HT-29 (cell line): Measurements from ENCODE around the gene WDR6. TPM values are rescaled to one million over a fixed set of nuclear protein-coding genes. Genes with fewer than 3 reads are reported as not detected.
A peak's percentile ranks its signal among the peaks of the same experiment; 100 is the strongest.

Source experiments
- DNase-seq: peaks from one replicate; pipeline ENCODE4 v3.0.0-alpha.2; 2015; ENCODE audit warnings: low spot score
- small RNA-seq: library from RNA; depleted of rRNA; stranded (forward); fragments of <200 nt; gene quantifications from one replicate; pipeline ENCODE3, GENCODE V24; 2014
- total RNA-seq: library from RNA; depleted of rRNA; stranded (reverse); fragments of >200 nt; shearing (Covaris generic); gene quantifications from 2 replicates; pipeline ENCODE4 v1.2.3, GENCODE V29; 2014; rRNA removed

The WDR6 gene
- total RNA-seq, 1 experiment from 2014 or later = 87.1 TPM

- DNase-seq = no peak
Measured at GRCh38 chr3:49027634-49028033, 20.4 kb downstream of the WDR6 start.

- DNase-seq = no peak
Measured at GRCh38 chr3:49028298-49028672, 21.1 kb downstream of the WDR6 start.

GRCh38 chr3:49028673-49029562, 21.7 kb downstream of the WDR6 start, which contains the start of gene IMPDH2:
Gene IMPDH2 (minus strand): TSS chr3:49029398. CDS start chr3:49029350, 48 bp downstream.
- DNase-seq = peak; percentile 88

GRCh38 chr3:49029563-49029884, 22.3 kb downstream of the WDR6 start:
- DNase-seq = no peak

DNA sequence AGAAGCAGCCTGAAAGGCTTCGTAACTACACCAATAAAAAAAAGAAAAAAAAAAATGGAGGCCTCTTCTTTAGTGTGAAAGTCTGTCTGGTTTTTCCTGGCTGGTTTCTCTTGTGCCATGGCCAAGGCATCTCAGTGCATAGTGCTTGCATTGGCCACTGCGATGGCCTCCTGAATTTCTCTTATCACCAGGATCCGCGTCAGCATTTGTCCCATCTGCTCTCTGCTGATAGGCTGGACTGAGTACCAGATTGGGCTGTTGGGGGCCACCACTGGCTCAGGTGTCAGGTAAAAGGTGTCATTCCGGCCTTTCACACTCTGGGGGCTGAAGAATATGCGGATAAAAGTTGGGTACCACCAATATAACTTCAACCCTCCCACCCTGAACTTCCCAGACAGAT, 23.1 kb downstream of the WDR6 start:
- DNase-seq = no peak

DNA sequence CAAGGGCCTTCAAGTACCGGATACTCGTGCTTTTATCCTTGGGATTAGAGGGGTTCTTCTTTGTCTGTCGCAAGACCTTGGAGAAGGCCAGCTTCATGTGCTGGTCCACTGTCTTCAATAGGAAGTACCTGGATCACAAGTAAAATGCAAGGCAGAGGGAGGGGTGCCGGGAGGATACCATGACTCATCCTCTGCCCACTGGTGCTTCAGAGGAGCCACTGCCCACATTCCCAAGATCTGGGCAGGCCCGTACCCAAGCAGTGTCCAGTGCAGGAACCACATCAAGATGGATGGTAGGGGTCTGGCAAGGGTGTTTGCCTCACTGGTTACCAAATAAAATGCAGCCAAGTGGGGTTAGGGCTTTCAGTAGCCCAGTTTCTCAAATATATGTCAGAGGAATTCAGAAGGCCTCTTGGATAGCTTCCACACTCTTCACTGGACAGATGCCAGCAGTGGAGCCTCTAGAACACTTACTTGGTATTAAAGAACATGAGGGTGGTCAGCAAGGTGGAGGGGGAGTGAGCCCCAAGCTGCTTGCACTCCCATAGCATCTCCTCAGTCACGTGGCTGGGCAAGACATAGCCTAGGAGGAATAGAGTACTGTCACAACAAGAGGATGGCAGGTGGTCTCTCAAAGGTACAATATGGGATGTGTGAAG, 25.6 kb downstream of the WDR6 start:
- no peak for DNase-seq

DNA sequence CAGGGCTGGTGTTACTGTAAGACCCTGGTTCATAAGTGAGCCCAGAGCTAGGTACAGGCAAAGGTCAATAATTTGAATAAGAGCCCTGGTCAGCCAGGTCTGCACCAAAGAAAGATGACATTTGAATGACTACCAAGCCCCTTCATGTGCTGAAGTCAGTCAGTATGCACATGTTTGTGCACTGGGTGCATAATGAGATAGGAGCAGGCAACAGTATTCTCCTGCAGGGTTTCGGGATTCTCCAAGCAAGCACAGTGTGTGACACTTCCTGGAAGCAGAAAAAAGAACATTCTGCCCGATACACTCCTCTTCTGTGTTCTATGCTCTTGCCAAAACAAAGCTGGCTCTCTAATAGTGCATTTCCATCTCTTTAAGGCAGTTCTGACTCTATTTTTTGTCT, 27.5 kb downstream of the WDR6 start:
- no peak for DNase-seq

DNA sequence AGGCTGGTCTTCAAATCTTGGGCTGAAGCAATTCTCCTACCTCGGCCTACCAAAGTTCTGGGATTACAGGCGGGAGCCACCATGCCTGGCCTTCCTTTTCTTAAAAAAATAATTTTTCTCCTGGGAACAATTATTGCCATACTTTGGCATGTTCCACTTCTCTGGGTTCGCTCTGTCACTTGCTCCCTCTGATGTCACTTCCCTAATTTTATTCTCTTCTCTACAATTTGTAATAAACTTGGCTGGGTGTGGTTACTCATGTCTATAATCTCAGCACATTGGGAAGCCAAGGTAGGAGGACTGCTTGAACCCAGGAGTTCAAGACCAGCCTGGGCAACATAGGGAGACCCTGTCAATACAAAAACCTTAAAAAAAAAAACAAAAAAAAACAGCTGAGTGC, 28.1 kb downstream of the WDR6 start:
- no peak for DNase-seq

GRCh38 chr3:49053543-49053942, 46.4 kb downstream of the WDR6 start:
- DNase-seq = no peak

- no peak for DNase-seq
Measured at GRCh38 chr3:49054344-49054862, 47.2 kb downstream of the WDR6 start.

DNA sequence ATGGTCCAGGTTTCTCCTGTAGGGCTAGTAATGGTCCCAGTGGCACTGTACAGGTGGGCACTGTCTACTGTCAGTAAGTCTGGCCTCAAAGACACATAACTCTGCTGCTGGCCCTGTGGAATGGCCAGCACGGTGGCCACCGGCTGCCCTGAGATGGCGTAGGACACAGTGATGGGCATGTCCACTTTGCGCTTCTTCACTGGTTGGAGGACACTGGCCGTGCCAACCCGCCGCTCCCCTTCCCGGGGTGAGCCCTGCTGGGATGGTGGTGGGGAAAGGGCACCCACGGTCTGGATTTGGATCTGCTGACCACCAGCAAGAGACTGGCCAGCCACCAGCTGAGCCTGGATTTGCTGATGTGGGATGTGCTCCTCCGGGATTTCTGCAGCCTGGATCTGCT, 50.1 kb downstream of the WDR6 start:
- DNase-seq = no peak

DNA sequence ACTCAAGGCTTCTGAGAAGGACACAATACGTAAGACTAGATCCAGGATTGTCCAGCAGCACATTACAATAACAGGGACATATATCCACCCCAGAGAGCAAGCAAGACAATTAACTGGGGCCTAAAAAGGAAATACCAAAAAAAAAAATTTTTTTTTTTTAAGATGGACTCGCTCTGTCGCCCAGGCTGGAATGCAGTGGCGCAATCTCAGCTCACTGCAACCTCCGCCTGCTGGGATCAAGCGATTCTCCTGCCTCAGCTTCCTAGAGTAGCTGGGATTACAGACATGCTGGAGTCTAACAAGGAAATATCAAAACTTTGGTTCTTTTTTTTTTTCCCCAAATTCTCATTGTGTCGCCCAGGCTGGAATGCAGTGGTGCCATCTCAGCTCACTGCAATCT, 50.8 kb downstream of the WDR6 start:
- no peak for DNase-seq

Small RNA genes within 50 kb of the gene (small RNA-seq; reads per million reads assigned to genes)
- gene MIR191 (537 reads per million, percentile 99 among the genes with 10 or more reads in this experiment), gene MIR425 (7.5 reads per million, percentile 86 among the genes with 10 or more reads in this experiment)

Other genes starting within 250 kb of the WDR6 start
- gene PRKAR2A, start 159.5 kb upstream of the WDR6 start, total RNA-seq = 54.9 and 56.2 TPM in 2 replicates
- 9.1 and 11.3 TPM in 2 replicates for gene SLC25A20, start 108.5 kb upstream of the WDR6 start, total RNA-seq
- 48.0 and 58.7 TPM in 2 replicates for gene ARIH2, start 88.5 kb upstream of the WDR6 start, total RNA-seq
- gene P4HTM, start 17.1 kb upstream of the WDR6 start, total RNA-seq = 61.2 and 67.7 TPM in 2 replicates
- gene DALRD3, start 11.2 kb downstream of the WDR6 start, total RNA-seq = 42.2 and 45.4 TPM in 2 replicates
- gene NDUFAF3, start 14.7 kb downstream of the WDR6 start, total RNA-seq = 254 and 271 TPM in 2 replicates
- 265 and 282 TPM in 2 replicates for gene IMPDH2, start 22.0 kb downstream of the WDR6 start, total RNA-seq
- gene QRICH1, start 86.7 kb downstream of the WDR6 start, total RNA-seq = 51.6 and 74.4 TPM in 2 replicates
- 272 and 291 TPM in 2 replicates for gene QARS1, start 97.4 kb downstream of the WDR6 start, total RNA-seq
- 39.3 and 49.3 TPM in 2 replicates for gene USP19, start 113.4 kb downstream of the WDR6 start, total RNA-seq
- 49.5 and 56.8 TPM in 2 replicates for gene LAMB2, start 125.7 kb downstream of the WDR6 start, total RNA-seq
- 12.4 and 19.5 TPM in 2 replicates for gene CCDC71, start 158.9 kb downstream of the WDR6 start, total RNA-seq
- 0.42 TPM in 1 of 2 replicates, not detected in the other for gene KLHDC8B, start 164.2 kb downstream of the WDR6 start, total RNA-seq